CD4-positive, alpha-beta memory T cell (primary cell): ENCODE results near the gene CDKAL1. TPM values are rescaled to one million over a fixed set of nuclear protein-coding genes. Genes with fewer than 3 reads are reported as not detected.
"Not testable (repeated sequence)": the region's sequence is repeated elsewhere in the genome, so short reads cannot be mapped to it uniquely, and the experiment has no call there.

ENCODE experiments used
- CTCF ChIA-PET: fragments of 350-600 bp; sonication (Branson Sonifier 250); formaldehyde crosslinking; loops from one replicate; lab custom pipeline; 2021; ENCODE audit warnings: inconsistent platforms; ENCODE audit not compliant: partially characterized antibody; lab: Charles Lee
- POLR2A ChIA-PET: fragments of 350-600 bp; sonication (Branson Sonifier 250); formaldehyde crosslinking; loops from one replicate; lab custom pipeline; 2021; ENCODE audit not compliant: partially characterized antibody; lab: Charles Lee
- DNase-seq, 5 donors: peaks; one replicate each; pipeline versions ENCODE4 v3.0.0 to v3.0.0-alpha.2; 2020 to 2022; ENCODE audit warnings: mixed read lengths in 1 of 5
- H3K27ac ChIP-seq: one replicate; pipeline ENCODE4 v1.7.0; 2013; ENCODE audit warnings: low read depth, low read length
- H3K27me3 ChIP-seq: 2 replicates; pipeline ENCODE4 v1.7.0; 2013; ENCODE audit warnings: mild to moderate bottlenecking, low read length, moderate library complexity; ENCODE audit not compliant: insufficient read depth
- H3K36me3 ChIP-seq: 2 replicates; pipeline ENCODE4 v1.7.0; 2013; ENCODE audit warnings: mild to moderate bottlenecking, low read length, moderate library complexity; ENCODE audit not compliant: insufficient read depth
- H3K4me1 ChIP-seq: 2 replicates; pipeline ENCODE4 v1.7.0; 2013; ENCODE audit warnings: mild to moderate bottlenecking, low read length, moderate library complexity; ENCODE audit not compliant: insufficient read depth
- H3K4me3 ChIP-seq, 2 donors: one replicate each; pipeline ENCODE4 v1.7.0; 2013; ENCODE audit warnings: low read length in 2 of 2, mild to moderate bottlenecking in 1 of 2
- H3K9me3 ChIP-seq, 2 donors: one replicate each; pipeline ENCODE4 v1.7.0; 2013; ENCODE audit warnings: low read length in 2 of 2, control low read depth in 1 of 2; ENCODE audit not compliant: control insufficient read depth in 1 of 2
- H3K27ac Mint-ChIP-seq, 7 donors: one replicate each; pipeline ENCODE4 v1.8.0; 2020 to 2021; ENCODE audit warnings: mixed read lengths in 7 of 7, mild to moderate bottlenecking in 6 of 7, inconsistent platforms in 3 of 7, moderate library complexity in 3 of 7
- H3K27me3 Mint-ChIP-seq, 2 donors: one replicate each; pipeline ENCODE4 v1.8.0; 2020 to 2021; ENCODE audit warnings: mixed read lengths in 2 of 2
- H3K36me3 Mint-ChIP-seq, 2 donors: one replicate each; pipeline ENCODE4 v1.8.0; 2020 to 2021; ENCODE audit warnings: mixed read lengths in 2 of 2, inconsistent platforms in 1 of 2, mild to moderate bottlenecking in 1 of 2
- H3K4me1 Mint-ChIP-seq, 4 donors: one replicate each; pipeline ENCODE4 v1.8.0; 2020 to 2021; ENCODE audit warnings: mixed read lengths in 4 of 4, mild to moderate bottlenecking in 1 of 4
- H3K4me3 Mint-ChIP-seq, 8 donors: one replicate each; pipeline ENCODE4 v1.8.0; 2020 to 2021; ENCODE audit warnings: mixed read lengths in 8 of 8, mild to moderate bottlenecking in 7 of 8, moderate library complexity in 6 of 8, inconsistent platforms in 3 of 8
- H3K9me3 Mint-ChIP-seq, 8 donors: one replicate each; pipeline ENCODE4 v1.8.0; 2020 to 2021; ENCODE audit warnings: mixed read lengths in 8 of 8, mild to moderate bottlenecking in 5 of 8, inconsistent platforms in 3 of 8, moderate library complexity in 1 of 8
- intact Hi-C: fragments of 100-400 bp; cut with micrococcal nuclease; formaldehyde crosslinking; loops from one replicate; pipeline ENCODE4 v1.15.1; 2023
- polyA plus RNA-seq, 2 donors: library from polyadenylated mRNA; unstranded; fragments of 300-500 nt; fragmentation: Illumina TruSeq; gene quantifications; one replicate each; pipeline ENCODE4 v1.2.3, GENCODE V29; 2021
- total RNA-seq, 2 experiments: library from RNA; stranded (reverse); gene quantifications; one replicate each; pipeline ENCODE4 v1.2.3, GENCODE V29; 2021

CDKAL1 gene
- total and polyA plus RNA-seq, 4 experiments from 2014 or later, result 22.3 to 41.8 (median 26.8) TPM

DNA sequence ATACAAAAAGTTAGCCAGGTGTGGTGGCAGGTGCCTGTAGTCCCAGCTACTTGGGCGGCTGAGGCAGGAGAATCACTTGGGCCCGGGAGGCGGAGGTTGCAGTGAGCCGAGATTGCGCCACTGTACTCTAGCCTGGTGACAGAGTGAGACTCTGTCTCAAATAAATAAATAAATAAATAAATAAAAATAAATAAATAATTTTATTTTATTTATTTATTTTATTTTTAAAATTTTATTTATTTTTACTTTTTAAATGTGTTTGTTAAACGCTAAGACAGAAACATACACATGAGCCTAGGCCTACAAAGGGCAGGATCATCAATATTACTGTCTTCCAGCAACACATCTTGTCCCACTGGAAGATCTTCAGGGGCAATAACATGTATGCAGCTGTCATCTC is 111.3 kb downstream of the CDKAL1 start:
- H3K36me3 Mint-ChIP-seq, result peaks cover 32 to 42% of the 10 kb centered on the region in 2 donors
- H3K9me3 ChIP-seq, H3K36me3 ChIP-seq, H3K27me3 ChIP-seq, H3K27ac Mint-ChIP-seq, H3K27me3 Mint-ChIP-seq, H3K4me1 ChIP-seq, intact Hi-C loops, CTCF ChIA-PET, H3K4me3 ChIP-seq, H3K4me3 Mint-ChIP-seq, H3K9me3 Mint-ChIP-seq, POLR2A ChIA-PET, H3K27ac ChIP-seq, DNase-seq: not testable (repeated sequence)
- peaks cover 3 to 13% (median 8%) of the 10 kb centered on the region in 4 donors for H3K4me1 Mint-ChIP-seq

DNA sequence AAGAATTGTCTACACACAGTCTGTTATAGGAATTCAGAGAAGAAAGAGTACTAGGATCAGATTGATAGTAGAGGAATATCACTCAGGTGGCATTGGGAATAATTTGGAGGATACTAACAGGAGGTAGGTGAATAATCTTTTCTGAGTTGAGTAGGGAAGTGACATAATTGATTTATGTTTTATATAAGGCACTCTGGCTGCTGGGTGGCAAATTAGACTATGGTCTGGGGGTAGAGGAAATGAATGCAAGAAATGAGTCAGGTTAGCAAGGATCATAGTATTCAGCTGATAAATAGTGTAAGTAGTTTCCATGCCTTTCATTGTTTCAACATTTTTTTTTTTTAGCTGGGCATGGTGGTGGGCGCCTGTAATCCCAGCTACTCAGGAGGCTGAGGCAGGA is 113.3 kb downstream of the CDKAL1 start:
- intact Hi-C loops, result no loop called here
- CTCF ChIA-PET, result no interaction called here
- POLR2A ChIA-PET, result no interaction called here
- Mint-ChIP-seq H3K9me3 (peaks cover 0 to 2% (median 0%) of the 10 kb centered on the region in 8 donors), H3K27me3 (no peaks in the 10 kb centered on the region), H3K36me3 (peaks cover 43 to 53% of the 10 kb centered on the region in 2 donors), H3K4me3 (no peak overlapping the region), H3K4me1 (peaks cover 7 to 22% (median 15%) of the 10 kb centered on the region in 4 donors), H3K27ac (no peak overlapping the region)
- no peak for DNase-seq
- no peak overlapping the region for H3K4me3 ChIP-seq
- H3K27ac ChIP-seq, result no peak overlapping the region
- no peaks in the 10 kb centered on the region for H3K9me3 ChIP-seq
- no peaks in the 10 kb centered on the region for H3K27me3 ChIP-seq
- no peaks in the 10 kb centered on the region for H3K4me1 ChIP-seq
- no peaks in the 10 kb centered on the region for H3K36me3 ChIP-seq

DNA sequence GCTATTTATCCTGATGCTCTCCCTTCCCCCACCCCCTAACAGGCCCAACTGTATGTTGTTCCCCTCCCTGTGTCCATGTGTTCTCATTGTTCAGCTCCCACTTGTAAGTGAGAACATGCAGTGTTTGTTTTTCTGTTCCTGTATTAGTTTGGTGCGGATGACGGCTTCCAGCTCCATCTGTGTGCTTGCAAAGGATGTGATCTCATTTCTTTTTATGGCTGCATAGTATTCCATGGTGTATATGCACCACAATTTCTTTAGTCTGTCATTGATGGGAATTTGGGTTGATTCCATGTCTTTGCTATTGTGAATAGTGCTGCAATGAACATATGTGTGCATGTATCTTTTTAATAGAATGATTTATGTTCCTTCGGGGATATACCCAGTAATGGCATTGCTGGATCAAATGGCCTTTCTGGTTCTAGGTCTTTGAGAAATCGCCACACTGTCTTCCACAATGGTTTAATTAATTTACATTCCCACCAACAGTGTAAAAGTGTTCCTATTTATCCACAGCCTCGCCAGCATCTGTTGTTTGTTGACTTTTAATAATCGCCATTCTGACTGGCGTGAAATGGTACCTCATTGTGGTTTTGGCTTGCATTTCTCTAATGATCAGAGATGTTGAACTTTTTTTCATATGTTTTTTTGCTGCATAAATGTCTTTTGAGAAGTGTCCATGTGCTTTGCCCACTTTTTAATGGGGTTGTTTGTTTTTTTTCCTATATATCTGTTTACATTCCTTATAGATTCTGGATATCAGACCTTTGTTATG is 115.6 kb downstream of the CDKAL1 start:
- H3K36me3 ChIP-seq, DNase-seq, H3K27me3 ChIP-seq, H3K27ac Mint-ChIP-seq, H3K4me3 ChIP-seq, H3K4me3 Mint-ChIP-seq, H3K27ac ChIP-seq, POLR2A ChIA-PET, H3K27me3 Mint-ChIP-seq, CTCF ChIA-PET, H3K9me3 ChIP-seq, H3K9me3 Mint-ChIP-seq, intact Hi-C loops, H3K4me1 ChIP-seq: not testable (repeated sequence)
- Mint-ChIP-seq H3K4me1 (peaks cover 7 to 22% (median 15%) of the 10 kb centered on the region in 4 donors), H3K36me3 (peaks cover 47 to 65% of the 10 kb centered on the region in 2 donors)

DNA sequence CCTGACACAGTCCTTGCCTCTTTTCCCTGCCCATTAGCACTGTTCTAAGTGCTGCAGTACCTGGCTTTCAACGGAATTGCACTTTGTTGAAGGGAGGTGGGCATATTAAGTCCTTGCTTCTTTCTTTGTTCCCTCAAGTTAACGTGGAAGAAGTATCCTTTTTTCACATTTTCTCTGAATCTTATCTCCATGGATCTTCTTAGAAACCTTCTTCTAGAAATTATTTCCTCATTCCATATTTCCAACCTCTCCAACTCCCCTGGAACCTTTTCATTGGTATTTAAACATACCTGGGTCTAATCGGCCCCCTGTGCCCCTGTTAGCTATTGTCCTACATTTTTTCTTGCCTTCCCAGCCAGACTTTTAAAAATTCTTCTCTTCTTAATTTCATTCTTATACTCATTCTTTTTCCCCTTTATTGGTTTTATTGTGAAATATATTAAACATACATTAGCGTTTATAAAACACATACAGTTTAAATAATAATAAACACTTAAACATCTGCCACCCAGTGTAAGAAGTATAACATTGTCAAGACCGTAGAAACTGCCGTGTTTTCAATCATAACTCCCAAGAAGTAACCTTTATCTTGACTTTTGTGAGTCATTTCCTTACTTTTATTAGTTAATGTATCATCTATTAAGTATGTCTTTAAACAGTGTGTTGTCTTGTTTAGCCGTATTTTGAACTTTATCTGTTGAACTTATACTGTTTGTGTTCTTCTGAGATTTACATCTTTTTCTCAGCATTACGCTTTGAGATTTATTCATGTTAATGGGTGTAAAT is 118.2 kb downstream of the CDKAL1 start:
- no peaks in the 10 kb centered on the region for H3K27me3 ChIP-seq
- CTCF ChIA-PET, result no interaction called here
- H3K4me1 Mint-ChIP-seq, result peaks cover 15 to 18% (median 17%) of the 10 kb centered on the region in 4 donors
- H3K36me3 Mint-ChIP-seq, result peaks cover 48 to 71% of the 10 kb centered on the region in 2 donors
- H3K27ac Mint-ChIP-seq, result no peak overlapping the region
- intact Hi-C loops, result no loop called here
- H3K4me3 Mint-ChIP-seq, result no peak overlapping the region
- no peak overlapping the region for H3K27ac ChIP-seq
- no peak overlapping the region for H3K4me3 ChIP-seq
- H3K36me3 ChIP-seq, result no peaks in the 10 kb centered on the region
- DNase-seq, result no peak
- no peaks in the 10 kb centered on the region for H3K27me3 Mint-ChIP-seq
- no peaks in the 10 kb centered on the region for H3K4me1 ChIP-seq
- no peaks in the 10 kb centered on the region for H3K9me3 ChIP-seq
- POLR2A ChIA-PET, result no interaction called here
- peaks cover 0 to 2% (median 0%) of the 10 kb centered on the region in 8 donors for H3K9me3 Mint-ChIP-seq

DNA sequence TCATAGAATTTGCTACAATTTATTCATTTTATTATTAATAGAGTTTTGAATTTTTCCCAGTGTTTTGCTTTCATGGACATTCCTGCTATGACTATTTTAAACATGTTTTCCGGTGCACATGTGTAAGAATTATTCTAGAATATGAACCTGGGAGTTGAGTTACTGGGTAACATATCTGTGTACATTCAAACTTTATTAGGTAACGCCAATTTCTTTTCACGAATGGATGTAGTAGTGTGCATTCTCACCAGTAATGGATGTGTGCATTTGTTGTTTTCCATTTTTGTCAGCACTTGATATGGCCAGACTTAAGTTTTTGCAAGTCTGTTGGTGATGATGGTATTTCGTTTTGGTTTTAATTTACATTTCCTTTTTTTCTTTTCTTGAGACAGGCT is 118.8 kb downstream of the CDKAL1 start:
- H3K27me3 ChIP-seq, result no peaks in the 10 kb centered on the region
- H3K4me1 ChIP-seq, result no peaks in the 10 kb centered on the region
- Mint-ChIP-seq H3K36me3 (peaks cover 47 to 68% of the 10 kb centered on the region in 2 donors), H3K4me1 (peaks cover 15 to 17% (median 17%) of the 10 kb centered on the region in 4 donors), H3K4me3 (no peak overlapping the region), H3K9me3 (peaks cover 0 to 2% (median 0%) of the 10 kb centered on the region in 8 donors), H3K27me3 (no peaks in the 10 kb centered on the region), H3K27ac (no peak overlapping the region)
- no peak for DNase-seq
- CTCF ChIA-PET, result no interaction called here
- no peak overlapping the region for H3K27ac ChIP-seq
- intact Hi-C loops, result no loop called here
- no peaks in the 10 kb centered on the region for H3K36me3 ChIP-seq
- no peak overlapping the region for H3K4me3 ChIP-seq
- no peaks in the 10 kb centered on the region for H3K9me3 ChIP-seq
- POLR2A ChIA-PET, result no interaction called here

DNA sequence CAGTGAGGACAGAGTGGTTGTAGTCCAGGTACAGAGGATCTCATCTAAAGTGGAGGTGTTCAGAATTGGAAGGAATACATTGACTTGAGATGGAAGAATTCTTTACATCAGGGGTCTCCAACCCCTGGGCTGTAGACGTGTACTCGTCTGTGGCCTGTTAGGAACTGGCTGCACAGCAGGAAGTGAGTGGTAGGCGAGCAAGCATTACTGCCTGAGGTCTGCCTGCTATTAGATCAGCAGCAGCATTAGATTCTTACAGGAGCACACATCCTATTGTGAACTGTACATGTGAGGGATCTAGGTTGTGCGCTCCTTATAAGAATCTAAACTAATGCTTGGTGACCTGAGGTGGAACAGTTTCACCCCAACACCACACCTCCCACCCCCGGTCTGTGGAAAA is 121.1 kb downstream of the CDKAL1 start:
- no peaks in the 10 kb centered on the region for H3K36me3 ChIP-seq
- no peak overlapping the region for H3K27ac ChIP-seq
- Mint-ChIP-seq H3K27ac (no peak overlapping the region), H3K4me1 (peaks cover 10 to 25% (median 21%) of the 10 kb centered on the region in 4 donors), H3K36me3 (peaks cover 37 to 61% of the 10 kb centered on the region in 2 donors), H3K9me3 (no peaks in the 10 kb centered on the region), H3K27me3 (no peaks in the 10 kb centered on the region), H3K4me3 (no peak overlapping the region)
- H3K27me3 ChIP-seq, result no peaks in the 10 kb centered on the region
- no peak overlapping the region for H3K4me3 ChIP-seq
- POLR2A ChIA-PET, result no interaction called here
- H3K4me1 ChIP-seq, result no peaks in the 10 kb centered on the region
- intact Hi-C loops, result no loop called here
- H3K9me3 ChIP-seq, result no peaks in the 10 kb centered on the region
- no peak for DNase-seq
- CTCF ChIA-PET, result no interaction called here

DNA sequence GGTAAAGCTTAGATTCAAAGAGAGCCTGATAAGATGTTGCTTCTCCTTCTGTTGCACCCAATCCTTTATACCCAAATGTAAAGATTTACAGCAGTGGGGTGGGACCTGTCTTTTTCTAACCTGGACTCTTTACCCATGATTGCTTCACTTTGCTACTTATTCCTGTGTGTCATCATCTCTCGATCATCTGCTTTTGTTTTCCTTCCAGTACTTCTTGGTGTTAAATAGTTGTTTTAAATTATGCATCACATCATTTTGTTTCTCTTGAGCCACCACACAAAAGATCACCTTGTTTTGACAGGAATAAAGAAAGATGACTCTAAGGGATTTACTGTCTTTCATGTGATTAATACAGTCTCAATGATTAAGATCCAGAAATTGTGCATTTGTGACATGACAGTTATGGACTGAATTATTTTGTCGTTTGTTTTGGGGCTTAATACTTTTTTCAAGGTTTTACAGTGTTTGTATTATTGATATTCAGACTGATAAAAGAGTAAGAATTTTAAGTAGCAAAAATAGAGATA is 123.1 kb downstream of the CDKAL1 start:
- Mint-ChIP-seq H3K9me3 (no peaks in the 10 kb centered on the region), H3K27ac (no peak overlapping the region), H3K36me3 (peaks cover 18 to 44% of the 10 kb centered on the region in 2 donors), H3K4me1 (peaks cover 8 to 29% (median 15%) of the 10 kb centered on the region in 4 donors), H3K4me3 (no peak overlapping the region), H3K27me3 (no peaks in the 10 kb centered on the region)
- H3K36me3 ChIP-seq, result no peaks in the 10 kb centered on the region
- H3K4me3 ChIP-seq, result no peak overlapping the region
- ChIA-PET CTCF (no interaction called here), POLR2A (no interaction called here)
- no peaks in the 10 kb centered on the region for H3K27me3 ChIP-seq
- H3K4me1 ChIP-seq, result no peaks in the 10 kb centered on the region
- no peak overlapping the region for H3K27ac ChIP-seq
- H3K9me3 ChIP-seq, result no peaks in the 10 kb centered on the region
- intact Hi-C loops, result no loop called here
- DNase-seq, result no peak
